HCT116 (cell line): ENCODE measurements around the gene IFITM1. TPM values are rescaled to one million over a fixed set of nuclear protein-coding genes. Genes with fewer than 3 reads are reported as not detected.
A peak's percentile ranks its signal among the peaks of the same experiment; 100 is the strongest.

Source experiments
- ATAC-seq: fragments of 200-7000 bp; cut with Tn5 transposase; 2 replicates; pipeline ENCODE4 v1.9.1; 2020; ENCODE audit warnings: mild to moderate bottlenecking, moderate library complexity
- Bru-seq: library from RNA; stranded (reverse); fragments of 400-500 nt; gene quantifications from one replicate; lab custom pipeline; 2021; lab: Mats Ljungman, UMichigan
- BruChase-seq, 2 experiments: library from RNA; stranded (reverse); fragments of 400-500 nt; gene quantifications; one replicate each; lab custom pipeline; 2021; lab: Mats Ljungman, UMichigan
- BruUV-seq: library from RNA; stranded (reverse); fragments of 400-500 nt; replicated peaks from 2 replicates; lab custom pipeline; 2021; lab: Mats Ljungman, UMichigan
- CTCF ChIA-PET: fragments of 300-600 bp; sonication (Branson Sonifier 250); formaldehyde crosslinking; loops from one replicate; lab custom pipeline; 2021; ENCODE audit warnings: antibody characterized with exemption; lab: Charles Lee
- POLR2A ChIA-PET: fragments of 300-600, 350-600 bp; sonication (Branson Sonifier 250); formaldehyde crosslinking; loops from one replicate; lab custom pipeline; 2021; ENCODE audit warnings: antibody characterized with exemption; lab: Charles Lee
- RAD21 ChIA-PET, 2 experiments: fragments of 300-600 bp; sonication (Branson Sonifier 250); formaldehyde crosslinking; loops; one replicate each; lab custom pipeline; 2023; ENCODE audit warnings: low total read pairs in 2 of 2; ENCODE audit not compliant: uncharacterized antibody in 2 of 2, unreplicated experiment in 2 of 2, low non-redundant PET in 1 of 2; lab: Charles Lee
- DNase-seq: peaks from one replicate; pipeline ENCODE4 v3.0.0-alpha.2; 2010; ENCODE audit warnings: low read depth, low spot score
- H2AFZ ChIP-seq: fragments of 200-600 bp; shearing (Covaris generic), sonication (generic); 2 replicates; pipeline ENCODE4 v1.6.1; 2017; ENCODE audit warnings: low read depth, mixed run types, mixed read lengths, antibody characterized with exemption, low read length; ENCODE audit not compliant: poor library complexity, severe bottlenecking
- H3K27ac ChIP-seq: 2 replicates; pipeline ENCODE4 v1.5.1; 2012; ENCODE audit warnings: low read depth, low read length
- H3K27me3 ChIP-seq: fragments of 200-600 bp; sonication (generic); 2 replicates; pipeline ENCODE4 v1.6.1; 2016; ENCODE audit warnings: mixed run types, low read length, mixed read lengths; ENCODE audit not compliant: insufficient read depth
- H3K36me3 ChIP-seq, 2 experiments: fragments of 200-500 bp in 1 of 2; fragments of 200-600 bp in 1 of 2; sonication (Bioruptor generic) in 1 of 2; sonication (generic) in 1 of 2; 2 replicates each; pipeline versions ENCODE4 v1.5.1 to v1.6.1; 2014 to 2016; ENCODE audit warnings: low read length in 2 of 2, inconsistent platforms in 1 of 2, mixed read lengths in 1 of 2, mixed run types in 1 of 2; ENCODE audit not compliant: insufficient read depth in 2 of 2, control insufficient read depth in 1 of 2
- H3K4me1 ChIP-seq, 2 experiments: fragments of 200-600 bp in 1 of 2; sonication (generic) in 1 of 2; 2 replicates each; pipeline versions ENCODE4 v1.5.1 to v1.6.1; 2012 to 2017; ENCODE audit warnings: low read length in 2 of 2, inconsistent platforms in 1 of 2, mild to moderate bottlenecking in 1 of 2, mixed read lengths in 1 of 2, mixed run types in 1 of 2, moderate library complexity in 1 of 2; ENCODE audit not compliant: insufficient read depth in 2 of 2, control insufficient read depth in 1 of 2
- H3K4me2 ChIP-seq: fragments of 200-600 bp; sonication (generic); 2 replicates; pipeline ENCODE4 v1.6.1; 2017; ENCODE audit warnings: mixed run types, low read length, mixed read lengths
- H3K4me3 ChIP-seq, 2 experiments: fragments of 200-600 bp in 1 of 2; sonication (generic) in 1 of 2; replicated peaks in 1 of 2; 2 replicates each; pipeline ENCODE4 v1.5.1; 2011 to 2016; ENCODE audit warnings: low read length in 2 of 2, control low read depth in 1 of 2, low read depth in 1 of 2, mild to moderate bottlenecking in 1 of 2, mixed read lengths in 1 of 2, mixed run types in 1 of 2
- H3K79me2 ChIP-seq: fragments of 200-600 bp; sonication (generic); 2 replicates; pipeline ENCODE4 v1.6.1; 2017; ENCODE audit warnings: mild to moderate bottlenecking, mixed run types, low read length, moderate library complexity, mixed read lengths; ENCODE audit not compliant: insufficient read depth
- H3K9ac ChIP-seq: fragments of 200-600 bp; sonication (generic); 2 replicates; pipeline ENCODE4 v1.6.1; 2016; ENCODE audit warnings: low read length, mixed read lengths
- H3K9me2 ChIP-seq: fragments of 200-600 bp; sonication (generic), shearing (Covaris generic); 2 replicates; pipeline ENCODE4 v1.6.1; 2017; ENCODE audit warnings: mixed run types, mild to moderate bottlenecking, moderate library complexity; ENCODE audit not compliant: insufficient read depth
- H3K9me3 ChIP-seq, 2 experiments: fragments of 200-500 bp in 1 of 2; fragments of 200-600 bp in 1 of 2; sonication (Bioruptor generic) in 1 of 2; sonication (generic) in 1 of 2; 2 replicates each; pipeline ENCODE4 v1.6.1; 2014 to 2017; ENCODE audit warnings: low read length in 2 of 2, mixed read lengths in 2 of 2, inconsistent platforms in 1 of 2, low read depth in 1 of 2, mild to moderate bottlenecking in 1 of 2, mixed run types in 1 of 2, moderate library complexity in 1 of 2; ENCODE audit not compliant: control insufficient read depth in 1 of 2, insufficient read depth in 1 of 2
- H4K20me1 ChIP-seq: fragments of 200-600 bp; sonication (generic), shearing (Covaris generic); 2 replicates; pipeline ENCODE4 v1.6.1; 2017; ENCODE audit warnings: mixed run types, mild to moderate bottlenecking, moderate library complexity; ENCODE audit not compliant: insufficient read depth
- EGR1 ChIP-seq: IDR thresholded peaks from 2 replicates; pipeline ENCODE4 v1.6.1; 2012; ENCODE audit warnings: low read depth
- ELF1 ChIP-seq: IDR thresholded peaks from 2 replicates; pipeline ENCODE4 v1.6.1; 2012; ENCODE audit warnings: low read depth, borderline replicate concordance
- POLR2A ChIP-seq: IDR thresholded peaks from 2 replicates; pipeline ENCODE4 v1.7.0; 2011; ENCODE audit warnings: borderline replicate concordance; ENCODE audit not compliant: insufficient read depth, insufficient read length; ENCODE audit errors: extremely low read depth
- POLR2AphosphoS5 ChIP-seq: IDR thresholded peaks from 2 replicates; pipeline ENCODE4 v1.6.1; 2011; ENCODE audit warnings: mild to moderate bottlenecking, low read depth, low read length, moderate library complexity
- RAD21 ChIP-seq: IDR thresholded peaks from 2 replicates; pipeline ENCODE4 v1.6.1; 2012; ENCODE audit warnings: low read depth, mild to moderate bottlenecking
- SIN3A ChIP-seq: IDR thresholded peaks from 2 replicates; pipeline ENCODE4 v1.6.1; 2012; ENCODE audit warnings: low read depth
- SP1 ChIP-seq: IDR thresholded peaks from 2 replicates; pipeline ENCODE4 v1.6.1; 2012; ENCODE audit warnings: low read depth
- TCF7L2 ChIP-seq: IDR thresholded peaks from 2 replicates; pipeline ENCODE4 v1.7.0; 2011; ENCODE audit warnings: borderline replicate concordance, inconsistent platforms; ENCODE audit not compliant: insufficient read depth, insufficient read length; ENCODE audit errors: extremely low read depth
- ZFX ChIP-seq: fragments of 450-650 bp; IDR thresholded peaks from 2 replicates; pipeline ENCODE4 v1.6.1; 2017
- intact Hi-C: fragments of 100-400 bp; cut with micrococcal nuclease; formaldehyde crosslinking; loops from 2 replicates; pipeline ENCODE4 v1.10.0; 2022
- long read RNA-seq: library from polyadenylated mRNA; unstranded; transcript quantifications from one replicate; pipeline ENCODE4 v2.0.0, GENCODE V29; 2021; ENCODE audit not compliant: unreplicated experiment
- polyA plus RNA-seq: library from polyadenylated mRNA; unstranded; fragments of >200 nt; gene quantifications from 2 replicates; pipeline ENCODE4 v1.2.1, GENCODE V29; 2012; ENCODE audit warnings: missing spikeins
- total RNA-seq: library from RNA; stranded (reverse); gene quantifications from one replicate; pipeline ENCODE4 v1.2.1, GENCODE V29; 2021; ENCODE audit not compliant: unreplicated experiment

The IFITM1 gene
- 6.1 TPM for total RNA-seq
- polyA plus RNA-seq, result 7.8 and 10.1 TPM in 2 replicates
- percentile 38 among the genes with signal in this experiment for Bru-seq, nascent RNA
- percentile 50 among the genes with signal in this experiment for BruChase-seq, experiment 1, labeled RNA remaining after a 6-hour chase
- percentile 48 among the genes with signal in this experiment for BruChase-seq, experiment 2, labeled RNA remaining after a 2-hour chase
- long read RNA-seq, partial matches to known transcripts, result 0 of 7 reads
- long read RNA-seq, other reads (novel, unspliced or antisense), result 3 of 7 reads

DNA sequence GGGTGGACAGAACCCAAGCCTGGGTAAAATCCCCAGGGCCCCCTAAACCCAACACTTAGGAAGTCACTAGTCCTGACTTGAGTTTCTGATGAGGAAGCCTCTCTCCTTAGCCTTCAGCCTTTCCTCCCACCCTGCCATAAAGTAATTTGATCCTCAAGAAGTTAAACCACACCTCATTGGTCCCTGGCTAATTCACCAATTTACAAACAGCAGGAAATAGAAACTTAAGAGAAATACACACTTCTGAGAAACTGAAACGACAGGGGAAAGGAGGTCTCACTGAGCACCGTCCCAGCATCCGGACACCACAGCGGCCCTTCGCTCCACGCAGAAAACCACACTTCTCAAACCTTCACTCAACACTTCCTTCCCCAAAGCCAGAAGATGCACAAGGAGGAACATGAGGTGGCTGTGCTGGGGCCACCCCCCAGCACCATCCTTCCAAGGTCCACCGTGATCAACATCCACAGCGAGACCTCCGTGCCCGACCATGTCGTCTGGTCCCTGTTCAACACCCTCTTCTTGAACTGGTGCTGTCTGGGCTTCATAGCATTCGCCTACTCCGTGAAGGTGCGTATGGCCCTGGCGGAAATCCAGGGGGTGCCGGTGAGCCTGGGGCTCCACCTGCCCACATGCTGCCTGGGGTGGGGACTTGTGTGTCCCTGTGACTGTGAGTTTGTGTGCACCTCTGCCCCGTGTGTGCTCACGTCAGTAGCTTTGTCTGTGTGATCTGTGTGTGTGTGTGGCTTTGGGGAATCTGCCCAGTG lies at the start of gene IFITM1:
IFITM1 (plus strand) TSS at position 254 of the 767 bp plus-strand sequence; CDS start at position 385, 131 bp downstream.
- H3K9ac ChIP-seq, result no peak within 1 kb of the TSS
- CTCF ChIA-PET, result interaction anchor here (1.6 kb wide), 1 partner anchor 42 kb away, joined by 6 read pairs; no protein-coding TSS in a partner anchor

DNA sequence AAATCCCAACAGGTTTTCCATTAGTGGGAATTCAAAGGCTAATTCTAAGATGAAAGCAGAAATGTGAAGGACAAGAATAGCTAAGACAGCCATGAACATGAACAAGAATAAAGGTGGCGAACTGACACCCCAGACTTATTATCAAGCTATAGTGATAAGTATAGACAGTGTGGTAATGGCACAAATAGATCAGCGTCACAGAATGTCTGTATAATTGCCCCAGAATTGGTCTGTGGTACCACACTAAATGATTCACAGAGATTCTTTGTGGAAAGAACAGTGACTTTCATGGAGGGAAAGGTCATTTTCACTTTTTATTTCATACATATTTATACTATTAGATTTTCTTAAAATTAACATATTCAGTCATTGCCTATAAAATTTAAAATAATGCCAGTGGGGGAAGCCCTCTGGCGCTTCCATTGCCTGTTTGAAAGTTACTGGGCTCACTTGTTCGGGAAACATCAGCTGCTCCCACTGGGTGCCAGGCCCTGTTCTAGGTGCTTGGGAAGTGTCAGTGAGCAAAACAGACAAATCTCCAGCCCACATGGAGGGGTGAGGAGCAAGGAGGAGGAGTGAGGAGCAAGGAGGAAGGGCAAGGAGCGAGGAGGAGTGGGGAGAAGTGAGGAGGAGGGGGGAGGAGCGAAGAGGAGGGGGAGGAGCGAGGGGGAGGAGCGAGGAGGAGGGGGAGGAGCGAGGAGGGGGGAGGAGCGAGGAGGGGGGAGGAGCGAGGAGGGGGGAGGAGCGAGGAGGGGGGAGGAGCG lies 47.0 kb upstream of the IFITM1 start:
- Histone ChIP-seq H3K36me3 (no peaks in the 10 kb centered on the region), H3K27ac (no peak overlapping the region), H3K4me3 (no peak overlapping the region), H3K9me3 (no peaks in the 10 kb centered on the region)
- RAD21 ChIA-PET, result no interaction called here
- ATAC-seq, result peak; percentile 74
- no TSS peak for BruUV-seq
- no peak for TF ChIP-seq RAD21
- TF ChIP-seq, all 23 proteins: peak for 0
- POLR2A ChIA-PET, result no interaction called here
- DNase-seq, result no peak
- no peaks in the 10 kb centered on the region for H3K79me2 ChIP-seq
- intact Hi-C loops, result no loop called here
- no peaks in the 10 kb centered on the region for H3K9me2 ChIP-seq
- H3K4me2 ChIP-seq, result peak overlapping the region; percentile 53; the same call in 1 of the 2 replicates
- peaks cover 8 to 12% of the 10 kb centered on the region in 2 experiments for H3K4me1 ChIP-seq
- CTCF ChIA-PET, result interaction anchor here (1.1 kb wide), 1 partner anchor 16 kb away, joined by 3 read pairs; no protein-coding TSS in a partner anchor
- H4K20me1 ChIP-seq, result no peaks in the 10 kb centered on the region
- no peak overlapping the region for H2AFZ ChIP-seq
- H3K9ac ChIP-seq, result no peak overlapping the region
- no peaks in the 10 kb centered on the region for H3K27me3 ChIP-seq

More for the DNA sequence above, at the start of gene IFITM1:
- no peaks in the 10 kb centered on the region for H3K27me3 ChIP-seq
- no peaks in the 10 kb centered on the region for H4K20me1 ChIP-seq
- intact Hi-C loops, result no loop called here
- peak within 1 kb of the TSS; percentile 37 for H3K4me2 ChIP-seq
- BruUV-seq, result no TSS peak
- H3K9me2 ChIP-seq, result no peaks in the 10 kb centered on the region
- ChIA-PET POLR2A (interaction anchor here (0.6 kb wide), 1 partner anchor 30 kb away, joined by 3 read pairs; no protein-coding TSS in a partner anchor), RAD21 (no interaction called here)
- ATAC-seq (no peak), DNase-seq (no peak)
- H3K9me3 ChIP-seq, result no peaks in the 10 kb centered on the region
- H3K4me1 ChIP-seq, result peaks cover 21 to 23% of the 10 kb centered on the region in 2 experiments
- TF ChIP-seq POLR2AphosphoS5 (no peak), ZFX (no peak), SIN3A (no peak), TCF7L2 (no peak), SP1 (no peak), ELF1 (no peak), EGR1 (no peak), POLR2A (no peak)
- H3K79me2 ChIP-seq, result no peaks in the 10 kb centered on the region
- no peak within 1 kb of the TSS for H3K4me3 ChIP-seq
- no peak within 1 kb of the TSS for H2AFZ ChIP-seq
- H3K27ac ChIP-seq, result peak within 1 kb of the TSS; percentile 5; the same call in 1 of the 2 replicates
- no peaks in the 10 kb centered on the region for H3K36me3 ChIP-seq
